Epithelial cell of esophagus (primary cell): ENCODE data around the gene TMOD2.

Experiments
- DNase-seq: peaks from one replicate; pipeline ENCODE4 v3.0.0; 2010; ENCODE audit warnings: low read depth
- H3K4me3 ChIP-seq: 2 replicates; pipeline ENCODE4 v1.5.1; 2011; ENCODE audit warnings: mild to moderate bottlenecking, low read length, control low read depth
- CTCF ChIP-seq: IDR thresholded peaks from 2 replicates; pipeline ENCODE4 v1.5.1; 2011; ENCODE audit warnings: low read depth, mild to moderate bottlenecking, low read length, control low read depth, inconsistent platforms; ENCODE audit not compliant: insufficient read depth; ENCODE audit errors: missing control alignments

The TMOD2 gene

GRCh38 chr15:51770902-51771301 is 19.5 kb downstream of the TMOD2 start:
- no peak overlapping the region for H3K4me3 ChIP-seq
- DNase-seq, result no peak
- TF ChIP-seq CTCF, result no peak

- no peak for TF ChIP-seq CTCF
- DNase-seq, result no peak
- H3K4me3 ChIP-seq, result no peak overlapping the region
Observed at GRCh38 chr15:51771773-51772172, 20.4 kb downstream of the TMOD2 start.

DNA sequence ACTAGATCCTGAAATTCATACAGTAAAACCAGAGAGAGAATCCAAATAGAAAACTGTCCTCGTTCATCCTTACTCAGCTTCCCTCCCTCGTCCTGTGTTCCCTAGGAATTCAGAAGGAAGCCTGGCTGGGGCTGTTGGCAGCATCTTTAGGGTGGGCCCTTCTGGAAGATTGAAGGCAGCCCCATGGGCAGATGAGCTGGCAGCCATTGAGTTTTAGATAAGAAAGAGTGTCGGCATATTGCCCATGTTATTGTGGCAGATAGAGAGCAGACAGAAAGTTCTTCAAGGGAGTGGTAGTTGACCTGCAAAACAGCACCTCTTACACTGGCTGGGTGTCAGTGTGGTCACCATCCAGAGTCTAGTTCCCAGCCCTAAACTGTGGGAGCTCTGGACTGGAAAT is 23.5 kb downstream of the TMOD2 start:
- no peak for DNase-seq
- H3K4me3 ChIP-seq, result no peak overlapping the region
- no peak for TF ChIP-seq CTCF

DNA sequence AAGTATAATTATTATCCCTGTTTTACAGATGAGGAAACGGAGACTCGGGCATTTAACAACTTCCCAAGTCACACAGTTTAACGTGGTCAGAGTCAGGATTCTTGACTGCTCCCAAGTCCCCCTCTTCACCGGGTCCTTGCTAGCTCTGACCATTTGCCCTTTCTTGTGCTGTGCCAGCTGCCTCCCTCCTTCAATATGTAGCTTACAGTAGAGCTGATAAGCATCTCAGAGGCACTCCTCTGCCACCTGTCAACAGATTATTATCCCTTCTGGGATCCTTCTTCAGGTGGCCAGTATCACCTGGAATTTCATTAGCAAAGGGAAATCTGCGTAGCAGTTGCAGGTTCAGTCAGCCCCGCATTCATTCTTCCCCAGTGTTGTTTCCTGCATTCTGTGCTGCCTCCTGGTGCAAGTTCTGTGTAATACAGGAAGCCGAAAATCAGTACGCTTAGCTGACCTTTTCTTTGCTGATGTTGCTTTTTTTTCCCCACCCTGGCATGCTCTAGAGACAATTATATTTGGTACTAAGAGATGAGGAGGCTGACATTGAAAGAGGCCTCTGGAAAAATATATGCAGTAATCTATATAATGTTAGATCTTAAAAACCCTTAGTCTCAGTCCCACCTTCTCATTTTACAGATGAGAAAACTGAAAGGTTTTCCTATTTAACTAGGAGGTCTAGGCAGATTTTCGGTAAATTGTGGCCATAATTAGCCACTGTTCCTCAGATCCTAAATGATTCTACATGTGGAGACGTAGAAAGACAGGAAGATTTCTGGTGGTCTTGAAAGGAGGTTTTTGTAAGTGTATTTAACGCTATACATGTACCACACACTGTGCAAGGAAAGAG is 24.8 kb downstream of the TMOD2 start:
- no peak overlapping the region for H3K4me3 ChIP-seq
- peak; percentile 84 for TF ChIP-seq CTCF
- peak; percentile 64 for DNase-seq

DNA sequence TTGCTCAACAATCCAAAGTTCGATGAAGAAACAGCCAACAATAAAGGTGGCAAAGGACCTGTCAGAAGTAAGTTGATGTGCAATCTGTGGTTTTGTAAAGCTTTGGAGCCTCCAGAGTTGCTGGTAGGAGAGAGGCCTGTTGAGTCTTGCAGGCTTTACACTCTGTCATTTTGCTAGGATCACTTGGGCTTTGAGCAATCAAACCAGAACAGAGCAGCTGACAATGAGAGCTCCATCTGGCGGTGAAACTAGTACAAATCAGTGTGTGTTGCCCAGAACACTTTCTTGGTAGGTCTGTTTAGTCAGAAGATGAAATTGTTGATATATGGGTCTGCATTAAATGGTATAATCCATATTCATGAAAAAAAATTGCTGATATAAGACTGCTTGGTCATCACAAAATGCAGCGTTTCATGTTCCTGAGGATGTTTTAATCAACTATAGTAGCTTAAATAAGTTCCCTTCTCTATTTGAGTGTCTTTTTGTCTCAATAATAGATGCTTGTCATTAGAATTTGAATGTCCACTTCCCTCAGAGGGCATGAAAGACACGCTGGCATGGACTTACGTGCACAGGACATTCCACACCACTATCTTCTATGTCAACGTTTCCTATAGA is 25.7 kb downstream of the TMOD2 start:
- no peak overlapping the region for H3K4me3 ChIP-seq
- DNase-seq, result peak; percentile 98
- TF ChIP-seq CTCF, result peak; percentile 87

DNA sequence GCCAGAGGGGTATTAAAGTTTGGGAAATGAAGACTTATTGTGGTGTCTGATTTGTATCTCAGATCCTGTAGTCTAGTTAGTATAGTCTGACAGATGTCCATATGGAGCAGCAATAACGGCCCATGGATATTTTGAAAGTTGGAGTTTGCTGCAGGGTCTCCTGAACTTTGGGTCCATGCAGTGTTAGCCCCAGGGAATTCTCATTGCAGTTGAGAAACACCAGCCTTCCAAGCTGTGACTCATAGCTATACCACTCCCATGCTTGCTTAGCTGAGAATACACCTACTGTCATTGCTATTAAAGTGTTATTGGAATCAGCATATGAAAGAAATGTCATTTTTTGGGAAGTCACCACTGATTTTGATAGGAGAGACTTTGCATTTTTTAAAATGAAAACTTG is 29.2 kb downstream of the TMOD2 start:
- DNase-seq, result peak; percentile 73
- no peak for TF ChIP-seq CTCF
- no peak overlapping the region for H3K4me3 ChIP-seq
